Keratinocyte (primary cell): ENCODE results near the gene ABL2. TPM values are rescaled to one million over a fixed set of nuclear protein-coding genes. Genes with fewer than 3 reads are reported as not detected.
"Not testable (repeated sequence)": the region's sequence is repeated elsewhere in the genome, so short reads cannot be mapped to it uniquely, and the experiment has no call there.

Source experiments
- DNase-seq: peaks from one replicate; pipeline ENCODE4 v3.0.0-alpha.2; 2011; ENCODE audit warnings: low read depth, missing footprints, low spot score
- FAIRE-seq: peaks from 2 replicates; lab custom pipeline; 2011; peaks lifted over from hg19 to GRCh38; lab: Jason Lieb, UNC
- H2AFZ ChIP-seq: 2 replicates; pipeline ENCODE4 v1.6.0; 2012; ENCODE audit warnings: low read length, control low read depth, inconsistent platforms; ENCODE audit not compliant: control insufficient read depth
- H3K27ac ChIP-seq: 2 replicates; pipeline ENCODE4 v1.5.1; 2011; ENCODE audit warnings: low read length; ENCODE audit not compliant: control insufficient read depth, insufficient read depth
- H3K27me3 ChIP-seq: 3 replicates; pipeline ENCODE4 v1.6.0; 2011; ENCODE audit warnings: low read length; ENCODE audit not compliant: control insufficient read depth, insufficient read depth; ENCODE audit errors: extremely low read depth
- H3K36me3 ChIP-seq, 2 experiments: 2 replicates in 1 of 2; 3 replicates in 1 of 2; pipeline ENCODE4 v1.5.1; 2011; ENCODE audit warnings: low read length in 2 of 2, mild to moderate bottlenecking in 1 of 2; ENCODE audit not compliant: control insufficient read depth in 2 of 2, insufficient read depth in 2 of 2; ENCODE audit errors: extremely low read depth in 1 of 2
- H3K4me1 ChIP-seq: 3 replicates; pipeline ENCODE4 v1.5.1; 2011; ENCODE audit warnings: low read length; ENCODE audit not compliant: control insufficient read depth, insufficient read depth; ENCODE audit errors: extremely low read depth
- H3K4me2 ChIP-seq: 3 replicates; pipeline ENCODE4 v1.6.0; 2011; ENCODE audit warnings: low read depth, low read length; ENCODE audit not compliant: control insufficient read depth, insufficient read depth; ENCODE audit errors: extremely low read depth
- H3K4me3 ChIP-seq, 3 experiments: fragments of 200-600 bp in 1 of 3; sonication (generic) in 1 of 3; 2 replicates in 2 of 3; 3 replicates in 1 of 3; pipeline ENCODE4 v1.5.1; 2011 to 2016; ENCODE audit warnings: low read length in 3 of 3, mild to moderate bottlenecking in 3 of 3, control low read depth in 2 of 3, inconsistent platforms in 1 of 3, low read depth in 1 of 3, mixed read lengths in 1 of 3, mixed run types in 1 of 3, moderate library complexity in 1 of 3; ENCODE audit not compliant: control insufficient read depth in 2 of 3, insufficient read depth in 2 of 3; ENCODE audit errors: extremely low read depth in 1 of 3
- H3K79me2 ChIP-seq: 2 replicates; pipeline ENCODE4 v1.6.0; 2012; ENCODE audit warnings: low read length; ENCODE audit not compliant: control insufficient read depth, insufficient read depth
- H3K9ac ChIP-seq: 3 replicates; pipeline ENCODE4 v1.6.0; 2011; ENCODE audit warnings: low read length; ENCODE audit not compliant: control insufficient read depth, insufficient read depth; ENCODE audit errors: extremely low read depth
- H3K9me1 ChIP-seq: 3 replicates; pipeline ENCODE4 v1.6.0; 2011; ENCODE audit warnings: low read length; ENCODE audit not compliant: control insufficient read depth, insufficient read depth; ENCODE audit errors: extremely low read depth
- H3K9me3 ChIP-seq: 2 replicates; pipeline ENCODE4 v1.5.1; 2012; ENCODE audit warnings: low read depth, low read length; ENCODE audit not compliant: control insufficient read depth
- H4K20me1 ChIP-seq: 3 replicates; pipeline ENCODE4 v1.6.0; 2011; ENCODE audit warnings: low read length; ENCODE audit not compliant: control insufficient read depth, insufficient read depth; ENCODE audit errors: extremely low read depth
- CTCF ChIP-seq, 3 experiments: IDR thresholded peaks in 1 of 3; conservative IDR thresholded peaks in 1 of 3; optimal IDR thresholded peaks in 1 of 3; 2 replicates in 2 of 3; 3 replicates in 1 of 3; pipeline versions ENCODE3 to v1.5.1; 2011; ENCODE audit warnings: low read length in 3 of 3, mild to moderate bottlenecking in 3 of 3, moderate library complexity in 2 of 3, control low read depth in 1 of 3, inconsistent platforms in 1 of 3; ENCODE audit not compliant: insufficient read depth in 2 of 3; ENCODE audit errors: extremely low read depth in 1 of 3
- EZH2 ChIP-seq: IDR thresholded peaks from one replicate; pipeline ENCODE4 v1.6.1; 2012; ENCODE audit warnings: inconsistent platforms, mild to moderate bottlenecking, low read length, moderate library complexity
- dilution Hi-C: fragments of 300-500 bp; cut with MboI; formaldehyde crosslinking; loops from one replicate; pipeline ENCODE4 v1.7.0; 2020; ENCODE audit warnings: low sequenced_read_pairs; ENCODE audit not compliant: extremely low pct_ligation_motif_present
- polyA plus RNA-seq, 5 experiments: library from polyadenylated mRNA; depleted of rRNA in 3 of 5; stranded (reverse) in 3 of 5; stranded (forward) in 1 of 5; unstranded in 1 of 5; fragments of >200 nt; gene quantifications; 1 replicate in 1 of 5; 2 replicates in 3 of 5; 3 replicates in 1 of 5; pipeline versions ENCODE4 v1.2.1 to v1.2.3, GENCODE V29; 2011 to 2012; ENCODE audit warnings: missing spikeins in 2 of 5, low read depth in 1 of 5, low replicate concordance in 1 of 5

ABL2 gene
- polyA plus RNA-seq, 1 donor (not counting 4 experiments of a cell fraction or from before 2014, with no cell fraction given), result 37.6 TPM

GRCh38 chr1:179217943-179218507 lies 11.5 kb downstream of the ABL2 start:
- H3K4me1 ChIP-seq, result no peaks in the 10 kb centered on the region
- H3K27ac ChIP-seq, result no peak overlapping the region
- FAIRE-seq, result no peak
- no peaks in the 10 kb centered on the region for H3K9me3 ChIP-seq
- no peak overlapping the region for H3K9ac ChIP-seq
- peaks cover 0 to 3% of the 10 kb centered on the region in 2 experiments for H3K36me3 ChIP-seq
- DNase-seq, result no peak
- no peak for TF ChIP-seq EZH2
- dilution Hi-C loops, result no loop called here
- H3K4me2 ChIP-seq, result no peak overlapping the region
- H3K4me3 ChIP-seq, result no peak overlapping the region
- no peaks in the 10 kb centered on the region for H4K20me1 ChIP-seq
- H2AFZ ChIP-seq, result no peak overlapping the region
- peaks cover 54% of the 10 kb centered on the region for H3K79me2 ChIP-seq
- H3K27me3 ChIP-seq, result no peaks in the 10 kb centered on the region
- no peaks in the 10 kb centered on the region for H3K9me1 ChIP-seq

GRCh38 chr1:179213317-179213716 lies 16.2 kb downstream of the ABL2 start:
- DNase-seq, H3K9me3 ChIP-seq, H4K20me1 ChIP-seq, H3K4me3 ChIP-seq, H3K27me3 ChIP-seq, FAIRE-seq, H3K36me3 ChIP-seq, H3K4me2 ChIP-seq, dilution Hi-C loops, H3K4me1 ChIP-seq, H3K9ac ChIP-seq, H2AFZ ChIP-seq, H3K27ac ChIP-seq, H3K9me1 ChIP-seq: not testable (repeated sequence)
- peaks cover 48% of the 10 kb centered on the region for H3K79me2 ChIP-seq

- H3K27me3 ChIP-seq, result no peaks in the 10 kb centered on the region
- H3K36me3 ChIP-seq, result peaks cover 0 to 2% of the 10 kb centered on the region in 2 experiments
- H3K9me3 ChIP-seq, result no peaks in the 10 kb centered on the region
- H3K4me1 ChIP-seq, result no peaks in the 10 kb centered on the region
- TF ChIP-seq EZH2, result no peak
- no peak for TF ChIP-seq CTCF (optimal IDR thresholded peaks at IDR 0.05 in 1 of 3, IDR thresholded peaks at IDR 0.05 in 1 of 3, conservative IDR thresholded peaks at IDR 0.05 in 1 of 3; ENCODE audit: extremely low read depth in 1 of 3, insufficient read depth in 2 of 3, low read length in 3 of 3)
- H3K9ac ChIP-seq, result no peak overlapping the region
- dilution Hi-C loops, result no loop called here
- FAIRE-seq, result no peak
- no peaks in the 10 kb centered on the region for H4K20me1 ChIP-seq
- H3K79me2 ChIP-seq, result peaks cover 42% of the 10 kb centered on the region
- no peak for DNase-seq
- H3K9me1 ChIP-seq, result no peaks in the 10 kb centered on the region
- H2AFZ ChIP-seq, result no peak overlapping the region
- H3K4me2 ChIP-seq, result no peak overlapping the region
- no peak overlapping the region for H3K27ac ChIP-seq
- no peak overlapping the region for H3K4me3 ChIP-seq
Observed at GRCh38 chr1:179208681-179209477, 20.6 kb downstream of the ABL2 start.
